ENCODE results near the gene CYBC1. TPM values are rescaled to one million over a fixed set of nuclear protein-coding genes. Genes with fewer than 3 reads are reported as not detected.

Gene CYBC1
- polyA plus RNA-seq, 1 donor (not counting 4 experiments of a cell fraction or from before 2014, with no cell fraction given): 30.2 TPM

GRCh38 chr17:82429824-82430223 lies 20.7 kb downstream of the CYBC1 start:
- Histone ChIP-seq H3K36me3 (ENCODE audit: control insufficient read depth in 2 of 2, extremely low read depth in 1 of 2, insufficient read depth in 2 of 2, low read length in 2 of 2) (no peaks in the 10 kb centered on the region), H3K27ac (ENCODE audit: control insufficient read depth, insufficient read depth, low read length) (no peak overlapping the region), H2AFZ (ENCODE audit: control insufficient read depth, low read length) (no peak overlapping the region), H3K4me3 (ENCODE audit: control insufficient read depth in 2 of 3, extremely low read depth in 1 of 3, insufficient read depth in 2 of 3, low read depth in 1 of 3, low read length in 3 of 3) (no peak overlapping the region), H3K9me1 (ENCODE audit: control insufficient read depth, extremely low read depth, insufficient read depth, low read length) (no peaks in the 10 kb centered on the region), H3K4me2 (ENCODE audit: control insufficient read depth, extremely low read depth, insufficient read depth, low read depth, low read length) (no peak overlapping the region), H4K20me1 (ENCODE audit: control insufficient read depth, extremely low read depth, insufficient read depth, low read length) (no peaks in the 10 kb centered on the region), H3K9ac (ENCODE audit: control insufficient read depth, extremely low read depth, insufficient read depth, low read length) (no peak overlapping the region), H3K9me3 (ENCODE audit: control insufficient read depth, low read depth, low read length) (no peaks in the 10 kb centered on the region), H3K79me2 (ENCODE audit: control insufficient read depth, insufficient read depth, low read length) (no peaks in the 10 kb centered on the region), H3K27me3 (ENCODE audit: control insufficient read depth, extremely low read depth, insufficient read depth, low read length) (no peaks in the 10 kb centered on the region), H3K4me1 (ENCODE audit: control insufficient read depth, extremely low read depth, insufficient read depth, low read length) (no peaks in the 10 kb centered on the region)
- TF ChIP-seq EZH2 (IDR thresholded peaks at IDR 0.05; ENCODE audit: low read length) (no peak), CTCF (optimal IDR thresholded peaks at IDR 0.05 in 1 of 3, IDR thresholded peaks at IDR 0.05 in 1 of 3, conservative IDR thresholded peaks at IDR 0.05 in 1 of 3; ENCODE audit: extremely low read depth in 1 of 3, insufficient read depth in 2 of 3, low read length in 3 of 3) (no peak)
- dilution Hi-C loops (cut with MboI; ENCODE audit: extremely low pct_ligation_motif_present, low sequenced_read_pairs): loop anchor here (10.0 kb wide), 1 partner anchor 85 kb away; no protein-coding TSS in a partner anchor
- FAIRE-seq (no peak), DNase-seq (ENCODE audit: low read depth, low spot score) (no peak)

- Histone ChIP-seq H3K27me3 (ENCODE audit: control insufficient read depth, extremely low read depth, insufficient read depth, low read length) (no peaks in the 10 kb centered on the region), H3K4me2 (ENCODE audit: control insufficient read depth, extremely low read depth, insufficient read depth, low read depth, low read length) (no peak overlapping the region), H3K4me1 (ENCODE audit: control insufficient read depth, extremely low read depth, insufficient read depth, low read length) (no peaks in the 10 kb centered on the region), H3K79me2 (ENCODE audit: control insufficient read depth, insufficient read depth, low read length) (no peaks in the 10 kb centered on the region), H3K9me3 (ENCODE audit: control insufficient read depth, low read depth, low read length) (no peaks in the 10 kb centered on the region), H3K9me1 (ENCODE audit: control insufficient read depth, extremely low read depth, insufficient read depth, low read length) (no peaks in the 10 kb centered on the region), H3K9ac (ENCODE audit: control insufficient read depth, extremely low read depth, insufficient read depth, low read length) (no peak overlapping the region), H3K4me3 (ENCODE audit: control insufficient read depth in 2 of 3, extremely low read depth in 1 of 3, insufficient read depth in 2 of 3, low read depth in 1 of 3, low read length in 3 of 3) (no peak overlapping the region), H2AFZ (ENCODE audit: control insufficient read depth, low read length) (no peak overlapping the region), H3K36me3 (ENCODE audit: control insufficient read depth in 2 of 2, extremely low read depth in 1 of 2, insufficient read depth in 2 of 2, low read length in 2 of 2) (no peaks in the 10 kb centered on the region), H4K20me1 (ENCODE audit: control insufficient read depth, extremely low read depth, insufficient read depth, low read length) (no peaks in the 10 kb centered on the region), H3K27ac (ENCODE audit: control insufficient read depth, insufficient read depth, low read length) (no peak overlapping the region)
- no peak for FAIRE-seq
- dilution Hi-C loops (cut with MboI; ENCODE audit: extremely low pct_ligation_motif_present, low sequenced_read_pairs): no loop called here
- TF ChIP-seq CTCF (optimal IDR thresholded peaks at IDR 0.05 in 1 of 3, IDR thresholded peaks at IDR 0.05 in 1 of 3, conservative IDR thresholded peaks at IDR 0.05 in 1 of 3; ENCODE audit: extremely low read depth in 1 of 3, insufficient read depth in 2 of 3, low read length in 3 of 3): no peak
- no peak for TF ChIP-seq EZH2 (IDR thresholded peaks at IDR 0.05; ENCODE audit: low read length)
- no peak for DNase-seq (ENCODE audit: low read depth, low spot score)
Measured at GRCh38 chr17:82428546-82428945, 22.0 kb downstream of the CYBC1 start.

Data from keratinocyte (primary cell).